Hepatocyte (in vitro differentiated cells): ENCODE results near the gene ARSK. TPM values are rescaled to one million over a fixed set of nuclear protein-coding genes. Genes with fewer than 3 reads are reported as not detected.

Experiments used
- DNase-seq: peaks from one replicate; pipeline ENCODE4 v3.0.0-alpha.2; 2016; ENCODE audit warnings: low spot score
- H2AFZ ChIP-seq: fragments of 200-600 bp; sonication (generic); 2 replicates; pipeline ENCODE4 v1.6.0; 2016; ENCODE audit warnings: antibody characterized with exemption, mild to moderate bottlenecking
- H3K27ac ChIP-seq: fragments of 200-600 bp; sonication (generic); 2 replicates; pipeline ENCODE4 v1.5.1; 2016; ENCODE audit warnings: mild to moderate bottlenecking
- H3K27me3 ChIP-seq: fragments of 200-600 bp; sonication (generic); 2 replicates; pipeline ENCODE4 v1.6.1; 2016
- H3K36me3 ChIP-seq: fragments of 200-600 bp; sonication (generic); replicated peaks from 2 replicates; pipeline ENCODE4 v1.5.1; 2016; ENCODE audit warnings: low read depth; ENCODE audit not compliant: insufficient read depth
- H3K4me1 ChIP-seq: fragments of 200-600 bp; sonication (generic); 2 replicates; pipeline ENCODE4 v1.5.1; 2016; ENCODE audit warnings: mild to moderate bottlenecking, moderate library complexity; ENCODE audit not compliant: insufficient read depth
- H3K4me2 ChIP-seq: fragments of 200-600 bp; sonication (generic); 2 replicates; pipeline ENCODE4 v1.6.0; 2016
- H3K4me3 ChIP-seq: fragments of 200-600 bp; sonication (generic); 2 replicates; pipeline ENCODE4 v1.5.1; 2016; ENCODE audit warnings: mild to moderate bottlenecking
- H3K79me2 ChIP-seq: fragments of 200-600 bp; sonication (generic); 2 replicates; pipeline ENCODE4 v1.6.0; 2017; ENCODE audit warnings: mild to moderate bottlenecking
- H3K9me2 ChIP-seq: fragments of 200-600 bp; sonication (generic); replicated peaks from 2 replicates; pipeline ENCODE4 v1.6.0; 2017; ENCODE audit warnings: mild to moderate bottlenecking; ENCODE audit not compliant: insufficient read depth
- H3K9me3 ChIP-seq: fragments of 200-600 bp; sonication (generic); 2 replicates; pipeline ENCODE4 v1.5.1; 2016; ENCODE audit warnings: low read depth, mild to moderate bottlenecking
- H4K20me1 ChIP-seq: fragments of 200-600 bp; sonication (generic); 2 replicates; pipeline ENCODE4 v1.6.0; 2016; ENCODE audit warnings: mild to moderate bottlenecking; ENCODE audit not compliant: insufficient read depth, poor library complexity, severe bottlenecking
- EZH2 ChIP-seq: fragments of 200-600 bp; sonication (generic); IDR thresholded peaks from 2 replicates; pipeline ENCODE4 v1.6.1; 2016; ENCODE audit warnings: antibody characterized with exemption, mild to moderate bottlenecking, borderline replicate concordance
- EZH2phosphoT487 ChIP-seq: fragments of 200-600 bp; sonication (generic); IDR thresholded peaks from one replicate; pipeline ENCODE4 v1.6.1; 2018; ENCODE audit warnings: antibody characterized with exemption, mild to moderate bottlenecking, low read depth, moderate library complexity; ENCODE audit not compliant: unreplicated experiment, severe bottlenecking
- WGBS: methylation state at CpG from one replicate; pipeline ENCODE4 v1.1.6; 2016; ENCODE audit warnings: low lambda C conversion rate; ENCODE audit errors: missing lambda C conversion rate; 5-methylcytosine and 5-hydroxymethylcytosine counted together
- polyA plus RNA-seq: library from polyadenylated mRNA; unstranded; fragments of >200 nt; fragmentation: Nextera tagmentation; extraction: Ambion mirVana; gene quantifications from 2 replicates; pipeline ENCODE4 v1.2.1, GENCODE V29; 2016
- total RNA-seq: library from RNA; depleted of rRNA; stranded (reverse); fragments of >200 nt; gene quantifications from 2 replicates; pipeline ENCODE4 v1.2.3, GENCODE V29; 2014
- TF ChIP-seq, protein P1 (sequence below): fragments of 200-600 bp; sonication (generic); IDR thresholded peaks from 2 replicates; pipeline ENCODE4 v1.5.1; 2016; ENCODE audit warnings: antibody characterized with exemption, mild to moderate bottlenecking; ENCODE audit not compliant: poor library complexity

The ARSK gene
- total and polyA plus RNA-seq, 2 experiments from 2014 or later: 12.8 to 15.1 TPM

GRCh38 chr5:95581576-95581975, 26.7 kb downstream of the ARSK start:
- Histone ChIP-seq H3K36me3 (peaks cover under 1% of the 10 kb centered on the region), H3K9me2 (no peaks in the 10 kb centered on the region), H3K4me2 (no peak overlapping the region), H3K4me1 (no peaks in the 10 kb centered on the region), H3K27me3 (no peaks in the 10 kb centered on the region), H3K79me2 (no peaks in the 10 kb centered on the region), H3K4me3 (no peak overlapping the region), H4K20me1 (peaks cover 4% of the 10 kb centered on the region), H3K9me3 (no peaks in the 10 kb centered on the region), H3K27ac (no peak overlapping the region), H2AFZ (no peak overlapping the region)
- no peak for TF ChIP-seq EZH2phosphoT487
- WGBS: 94% methylated on average over 2 of the region's 2 CpGs
- no peak for DNase-seq

DNA sequence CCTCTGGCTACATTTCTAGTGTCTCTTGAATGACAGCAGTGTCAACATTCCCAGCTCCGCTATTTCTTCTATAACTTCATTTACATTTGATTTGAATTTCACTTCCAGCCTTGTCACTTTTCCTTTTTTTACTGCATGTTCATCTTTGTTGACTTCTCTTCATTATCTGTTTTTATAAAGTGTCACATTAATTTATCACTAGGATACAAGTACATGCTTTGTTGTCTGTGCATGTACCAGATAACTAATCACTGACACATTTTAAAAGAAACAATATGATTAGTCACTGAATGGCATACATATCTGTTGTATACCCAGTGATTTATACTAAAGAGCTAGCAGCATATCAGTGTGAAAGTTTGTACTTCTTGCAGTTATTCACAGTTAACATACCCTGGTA, 29.1 kb downstream of the ARSK start:
- no peak for TF ChIP-seq EZH2
- no peak for TF ChIP-seq EZH2phosphoT487
- TF ChIP-seq, protein P1, sequence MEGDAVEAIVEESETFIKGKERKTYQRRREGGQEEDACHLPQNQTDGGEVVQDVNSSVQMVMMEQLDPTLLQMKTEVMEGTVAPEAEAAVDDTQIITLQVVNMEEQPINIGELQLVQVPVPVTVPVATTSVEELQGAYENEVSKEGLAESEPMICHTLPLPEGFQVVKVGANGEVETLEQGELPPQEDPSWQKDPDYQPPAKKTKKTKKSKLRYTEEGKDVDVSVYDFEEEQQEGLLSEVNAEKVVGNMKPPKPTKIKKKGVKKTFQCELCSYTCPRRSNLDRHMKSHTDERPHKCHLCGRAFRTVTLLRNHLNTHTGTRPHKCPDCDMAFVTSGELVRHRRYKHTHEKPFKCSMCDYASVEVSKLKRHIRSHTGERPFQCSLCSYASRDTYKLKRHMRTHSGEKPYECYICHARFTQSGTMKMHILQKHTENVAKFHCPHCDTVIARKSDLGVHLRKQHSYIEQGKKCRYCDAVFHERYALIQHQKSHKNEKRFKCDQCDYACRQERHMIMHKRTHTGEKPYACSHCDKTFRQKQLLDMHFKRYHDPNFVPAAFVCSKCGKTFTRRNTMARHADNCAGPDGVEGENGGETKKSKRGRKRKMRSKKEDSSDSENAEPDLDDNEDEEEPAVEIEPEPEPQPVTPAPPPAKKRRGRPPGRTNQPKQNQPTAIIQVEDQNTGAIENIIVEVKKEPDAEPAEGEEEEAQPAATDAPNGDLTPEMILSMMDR: no peak
- no peak overlapping the region for H3K4me3 ChIP-seq
- H3K9me2 ChIP-seq: no peaks in the 10 kb centered on the region
- H3K9me3 ChIP-seq: no peaks in the 10 kb centered on the region
- H3K79me2 ChIP-seq: no peaks in the 10 kb centered on the region
- no peaks in the 10 kb centered on the region for H3K4me1 ChIP-seq
- H4K20me1 ChIP-seq: no peaks in the 10 kb centered on the region
- no peak overlapping the region for H3K27ac ChIP-seq
- no peak overlapping the region for H3K4me2 ChIP-seq
- DNase-seq: no peak
- peaks cover 3% of the 10 kb centered on the region for H3K36me3 ChIP-seq
- WGBS: 90% methylated on average over 1 of the region's 1 CpG
- no peak overlapping the region for H2AFZ ChIP-seq
- H3K27me3 ChIP-seq: no peaks in the 10 kb centered on the region

DNA sequence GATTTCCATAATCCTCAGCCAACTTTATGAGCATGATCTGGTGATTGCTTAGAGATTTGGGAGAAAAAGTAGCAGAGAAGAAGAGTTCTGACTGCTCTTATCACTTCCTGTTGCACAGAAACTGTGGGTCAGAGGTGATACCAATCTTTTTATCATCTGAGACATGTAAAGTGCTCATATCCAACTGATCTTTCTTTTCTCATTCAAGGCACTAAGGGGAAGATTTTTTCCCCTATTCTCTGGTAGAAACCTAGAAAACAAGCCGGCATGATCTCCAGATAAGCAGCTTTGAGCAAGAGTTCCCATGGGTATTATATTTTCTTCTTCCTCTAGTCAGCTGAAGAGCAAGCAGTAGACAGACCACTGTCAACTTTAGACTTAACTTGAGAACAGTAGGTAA, 36.0 kb downstream of the ARSK start:
- no peak overlapping the region for H3K4me2 ChIP-seq
- H4K20me1 ChIP-seq: no peaks in the 10 kb centered on the region
- DNase-seq: no peak
- H3K4me3 ChIP-seq: no peak overlapping the region
- no peak overlapping the region for H2AFZ ChIP-seq
- TF ChIP-seq EZH2phosphoT487: no peak
- no peak for TF ChIP-seq EZH2
- TF ChIP-seq, protein P1: no peak
- no peaks in the 10 kb centered on the region for H3K27me3 ChIP-seq
- H3K79me2 ChIP-seq: no peaks in the 10 kb centered on the region
- no peaks in the 10 kb centered on the region for H3K9me2 ChIP-seq
- WGBS: 68% methylated on average over 1 of the region's 1 CpG
- peaks cover 3% of the 10 kb centered on the region for H3K36me3 ChIP-seq
- H3K4me1 ChIP-seq: no peaks in the 10 kb centered on the region
- no peaks in the 10 kb centered on the region for H3K9me3 ChIP-seq
- H3K27ac ChIP-seq: no peak overlapping the region

DNA sequence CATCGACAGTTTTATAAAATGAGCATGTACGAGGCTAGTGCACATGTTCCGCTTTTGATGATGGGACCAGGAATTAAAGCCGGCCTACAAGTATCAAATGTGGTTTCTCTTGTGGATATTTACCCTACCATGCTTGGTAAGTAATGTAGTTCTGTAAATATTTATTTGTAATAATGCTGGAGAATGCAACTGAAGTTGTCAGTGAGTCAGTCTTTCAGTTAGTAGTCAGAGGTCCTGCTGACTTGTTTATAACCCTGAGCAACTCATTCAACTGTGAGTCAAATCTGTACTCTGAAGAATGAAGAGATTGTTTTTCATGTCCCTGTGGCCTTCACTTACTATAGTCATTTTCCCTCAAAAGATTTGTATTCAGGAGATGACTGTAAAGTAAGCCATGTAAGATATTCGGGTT, 36.6 kb downstream of the ARSK start:
- H3K27me3 ChIP-seq: no peaks in the 10 kb centered on the region
- H4K20me1 ChIP-seq: no peaks in the 10 kb centered on the region
- H3K27ac ChIP-seq: no peak overlapping the region
- no peaks in the 10 kb centered on the region for H3K4me1 ChIP-seq
- 96% methylated on average over 5 of the region's 5 CpGs for WGBS
- no peak for DNase-seq
- H3K79me2 ChIP-seq: no peaks in the 10 kb centered on the region
- H3K9me2 ChIP-seq: no peaks in the 10 kb centered on the region
- no peaks in the 10 kb centered on the region for H3K9me3 ChIP-seq
- no peak for TF ChIP-seq EZH2
- TF ChIP-seq, protein P1: no peak
- no peak for TF ChIP-seq EZH2phosphoT487
- no peak overlapping the region for H2AFZ ChIP-seq
- no peak overlapping the region for H3K4me2 ChIP-seq
- H3K4me3 ChIP-seq: no peak overlapping the region
- peaks cover 3% of the 10 kb centered on the region for H3K36me3 ChIP-seq
